Panc1 (cell line): ENCODE data around the gene MEGF11. TPM values are rescaled to one million over a fixed set of nuclear protein-coding genes. Genes with fewer than 3 reads are reported as not detected.

Experiments used
- ATAC-seq: fragments of 200-7000 bp; cut with Tn5 transposase; 2 replicates; pipeline ENCODE4 v1.9.1; 2020; ENCODE audit warnings: mild to moderate bottlenecking, moderate library complexity
- BruUV-seq: library from RNA; stranded (reverse); fragments of 400-500 nt; replicated peaks from 2 replicates; lab custom pipeline; 2021; lab: Mats Ljungman, UMichigan
- CTCF ChIA-PET: fragments of 300-600 bp; sonication (Branson Sonifier 250); formaldehyde crosslinking; loops from one replicate; lab custom pipeline; 2022; ENCODE audit warnings: antibody characterized with exemption; lab: Charles Lee
- POLR2A ChIA-PET: fragments of 300-600 bp; sonication (Branson Sonifier 250); formaldehyde crosslinking; loops from one replicate; lab custom pipeline; 2022; ENCODE audit warnings: antibody characterized with exemption; lab: Charles Lee
- DNase-seq: peaks from one replicate; pipeline ENCODE4 v3.0.0-alpha.2; 2010; ENCODE audit warnings: low read depth, low spot score
- H3K27ac ChIP-seq: 2 replicates; pipeline ENCODE4 v1.5.1; 2011; ENCODE audit warnings: mild to moderate bottlenecking, low read length, inconsistent platforms
- H3K27me3 ChIP-seq: fragments of 200-500 bp; sonication (Bioruptor generic); 2 replicates; pipeline ENCODE4 v1.6.0; 2014; ENCODE audit warnings: low read length, inconsistent platforms; ENCODE audit not compliant: control insufficient read depth, insufficient read depth
- H3K36me3 ChIP-seq: fragments of 200-500 bp; sonication (Bioruptor generic); 2 replicates; pipeline ENCODE4 v1.5.1; 2014; ENCODE audit warnings: inconsistent platforms, mild to moderate bottlenecking, low read length, moderate library complexity; ENCODE audit not compliant: control insufficient read depth, insufficient read depth
- H3K4me1 ChIP-seq: 2 replicates; pipeline ENCODE4 v1.5.1; 2011; ENCODE audit warnings: inconsistent platforms, mild to moderate bottlenecking, low read length, moderate library complexity; ENCODE audit not compliant: control insufficient read depth, insufficient read depth
- H3K4me3 ChIP-seq, 2 experiments: 2 replicates each; pipeline ENCODE4 v1.5.1; 2011 to 2012; ENCODE audit warnings: low read depth in 2 of 2, low read length in 2 of 2, mild to moderate bottlenecking in 2 of 2, inconsistent platforms in 1 of 2, moderate library complexity in 1 of 2
- H3K9me3 ChIP-seq: fragments of 200-500 bp; sonication (Bioruptor generic); 2 replicates; pipeline ENCODE4 v1.5.1; 2014; ENCODE audit warnings: low read depth, mild to moderate bottlenecking, inconsistent platforms, low read length, moderate library complexity; ENCODE audit not compliant: control insufficient read depth, insufficient read depth
- POLR2AphosphoS5 ChIP-seq: IDR thresholded peaks from 2 replicates; pipeline ENCODE4 v1.6.1; 2012; ENCODE audit warnings: mild to moderate bottlenecking, low read depth, low read length, moderate library complexity
- SIN3A ChIP-seq: IDR thresholded peaks from 2 replicates; pipeline ENCODE4 v1.6.1; 2012; ENCODE audit warnings: low read depth, mild to moderate bottlenecking, low read length, moderate library complexity, borderline replicate concordance; ENCODE audit not compliant: insufficient read depth
- TCF7L2 ChIP-seq: IDR thresholded peaks from 2 replicates; pipeline ENCODE4 v1.6.1; 2011; ENCODE audit warnings: mild to moderate bottlenecking, low read depth, low read length, inconsistent platforms
- in situ Hi-C: cut with HindIII; loops from 2 replicates; pipeline ENCODE4 v1.10.0; 2016; ENCODE audit warnings: low sequenced_read_pairs, low pct_unique_long_range_greater_than_20kb
- intact Hi-C: fragments of 100-400 bp; cut with micrococcal nuclease; formaldehyde crosslinking; loops from one replicate; pipeline ENCODE4 v1.10.0; 2022; ENCODE audit not compliant: unreplicated experiment
- total RNA-seq: library from RNA; stranded (reverse); gene quantifications from one replicate; pipeline ENCODE4 v1.2.1, GENCODE V29; 2021; ENCODE audit not compliant: unreplicated experiment
- TF ChIP-seq, protein P1 (sequence below), 2 experiments: IDR thresholded peaks; 2 replicates each; pipeline ENCODE4 v1.6.1; 2011 to 2012; ENCODE audit warnings: low read depth in 2 of 2, control low read depth in 1 of 2, low read length in 1 of 2, mild to moderate bottlenecking in 1 of 2, moderate library complexity in 1 of 2; ENCODE audit not compliant: insufficient read depth in 1 of 2
- TF ChIP-seq, protein P2 (sequence below): fragments of 450-650 bp; IDR thresholded peaks from 2 replicates; pipeline ENCODE4 v1.5.1; 2017; ENCODE audit warnings: mild to moderate bottlenecking

The MEGF11 gene
- total RNA-seq, 1 experiment from 2014 or later: 0.95 TPM

DNA sequence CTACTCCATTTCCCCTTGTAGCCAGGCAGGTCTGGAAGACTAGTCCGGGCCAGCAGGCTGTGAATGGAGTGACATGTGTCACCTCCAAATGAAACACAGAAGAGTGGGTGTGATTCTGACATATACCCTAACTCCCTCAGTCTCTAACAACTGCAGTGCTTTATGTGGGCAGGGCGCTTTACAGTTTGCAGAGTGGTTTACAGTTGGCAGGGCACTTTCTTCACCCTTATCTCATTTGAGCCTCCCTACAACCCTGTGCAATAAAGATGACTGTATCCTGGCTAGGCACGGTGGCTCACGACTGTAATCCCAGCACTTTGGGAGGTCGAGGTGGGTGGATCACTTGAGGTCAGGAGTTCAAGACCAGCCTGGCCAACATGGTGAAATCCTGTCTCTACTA lies 208.0 kb downstream of the MEGF11 start:
- no peaks in the 10 kb centered on the region for H3K36me3 ChIP-seq
- BruUV-seq: no TSS peak
- no peak overlapping the region for H3K4me3 ChIP-seq
- H3K27ac ChIP-seq: no peak overlapping the region
- H3K9me3 ChIP-seq: no peaks in the 10 kb centered on the region
- DNase-seq: no peak
- TF ChIP-seq POLR2AphosphoS5 (no peak), TCF7L2 (no peak), SIN3A (no peak)
- TF ChIP-seq, protein P1, sequence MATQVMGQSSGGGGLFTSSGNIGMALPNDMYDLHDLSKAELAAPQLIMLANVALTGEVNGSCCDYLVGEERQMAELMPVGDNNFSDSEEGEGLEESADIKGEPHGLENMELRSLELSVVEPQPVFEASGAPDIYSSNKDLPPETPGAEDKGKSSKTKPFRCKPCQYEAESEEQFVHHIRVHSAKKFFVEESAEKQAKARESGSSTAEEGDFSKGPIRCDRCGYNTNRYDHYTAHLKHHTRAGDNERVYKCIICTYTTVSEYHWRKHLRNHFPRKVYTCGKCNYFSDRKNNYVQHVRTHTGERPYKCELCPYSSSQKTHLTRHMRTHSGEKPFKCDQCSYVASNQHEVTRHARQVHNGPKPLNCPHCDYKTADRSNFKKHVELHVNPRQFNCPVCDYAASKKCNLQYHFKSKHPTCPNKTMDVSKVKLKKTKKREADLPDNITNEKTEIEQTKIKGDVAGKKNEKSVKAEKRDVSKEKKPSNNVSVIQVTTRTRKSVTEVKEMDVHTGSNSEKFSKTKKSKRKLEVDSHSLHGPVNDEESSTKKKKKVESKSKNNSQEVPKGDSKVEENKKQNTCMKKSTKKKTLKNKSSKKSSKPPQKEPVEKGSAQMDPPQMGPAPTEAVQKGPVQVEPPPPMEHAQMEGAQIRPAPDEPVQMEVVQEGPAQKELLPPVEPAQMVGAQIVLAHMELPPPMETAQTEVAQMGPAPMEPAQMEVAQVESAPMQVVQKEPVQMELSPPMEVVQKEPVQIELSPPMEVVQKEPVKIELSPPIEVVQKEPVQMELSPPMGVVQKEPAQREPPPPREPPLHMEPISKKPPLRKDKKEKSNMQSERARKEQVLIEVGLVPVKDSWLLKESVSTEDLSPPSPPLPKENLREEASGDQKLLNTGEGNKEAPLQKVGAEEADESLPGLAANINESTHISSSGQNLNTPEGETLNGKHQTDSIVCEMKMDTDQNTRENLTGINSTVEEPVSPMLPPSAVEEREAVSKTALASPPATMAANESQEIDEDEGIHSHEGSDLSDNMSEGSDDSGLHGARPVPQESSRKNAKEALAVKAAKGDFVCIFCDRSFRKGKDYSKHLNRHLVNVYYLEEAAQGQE (IDR thresholded peaks at IDR 0.05; ENCODE audit: insufficient read depth in 1 of 2, low read depth in 2 of 2, low read length in 1 of 2): no peak
- TF ChIP-seq, protein P2, sequence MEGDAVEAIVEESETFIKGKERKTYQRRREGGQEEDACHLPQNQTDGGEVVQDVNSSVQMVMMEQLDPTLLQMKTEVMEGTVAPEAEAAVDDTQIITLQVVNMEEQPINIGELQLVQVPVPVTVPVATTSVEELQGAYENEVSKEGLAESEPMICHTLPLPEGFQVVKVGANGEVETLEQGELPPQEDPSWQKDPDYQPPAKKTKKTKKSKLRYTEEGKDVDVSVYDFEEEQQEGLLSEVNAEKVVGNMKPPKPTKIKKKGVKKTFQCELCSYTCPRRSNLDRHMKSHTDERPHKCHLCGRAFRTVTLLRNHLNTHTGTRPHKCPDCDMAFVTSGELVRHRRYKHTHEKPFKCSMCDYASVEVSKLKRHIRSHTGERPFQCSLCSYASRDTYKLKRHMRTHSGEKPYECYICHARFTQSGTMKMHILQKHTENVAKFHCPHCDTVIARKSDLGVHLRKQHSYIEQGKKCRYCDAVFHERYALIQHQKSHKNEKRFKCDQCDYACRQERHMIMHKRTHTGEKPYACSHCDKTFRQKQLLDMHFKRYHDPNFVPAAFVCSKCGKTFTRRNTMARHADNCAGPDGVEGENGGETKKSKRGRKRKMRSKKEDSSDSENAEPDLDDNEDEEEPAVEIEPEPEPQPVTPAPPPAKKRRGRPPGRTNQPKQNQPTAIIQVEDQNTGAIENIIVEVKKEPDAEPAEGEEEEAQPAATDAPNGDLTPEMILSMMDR: no peak
- intact Hi-C loops: no loop called here
- H3K27me3 ChIP-seq: peaks cover 4% of the 10 kb centered on the region
- in situ Hi-C loops: no loop called here
- H3K4me1 ChIP-seq: no peaks in the 10 kb centered on the region
- ATAC-seq: no peak
- CTCF ChIA-PET: no interaction called here
- POLR2A ChIA-PET: no interaction called here

DNA sequence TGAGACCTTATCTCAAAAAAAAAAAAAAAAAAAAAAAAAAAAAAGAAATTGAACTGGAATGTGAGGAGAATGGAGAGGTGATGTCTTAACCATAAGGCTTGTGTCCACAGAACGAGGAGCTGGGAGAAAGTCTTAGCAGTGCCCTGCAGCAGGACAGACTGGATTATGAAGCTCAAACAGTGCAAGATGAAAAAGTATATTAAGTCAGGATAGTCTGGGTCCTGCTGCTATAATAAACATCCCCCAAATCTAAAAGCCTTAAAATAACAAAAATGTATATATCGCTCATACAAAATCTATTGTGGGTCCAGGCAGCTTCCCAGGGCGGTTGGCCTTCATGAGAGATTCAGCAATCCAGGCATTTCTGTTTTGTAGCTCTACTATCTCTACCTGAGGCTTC lies 208.7 kb downstream of the MEGF11 start:
- no peaks in the 10 kb centered on the region for H3K36me3 ChIP-seq
- no peak overlapping the region for H3K4me3 ChIP-seq
- POLR2A ChIA-PET: no interaction called here
- H3K4me1 ChIP-seq: no peaks in the 10 kb centered on the region
- DNase-seq: no peak
- in situ Hi-C loops (no loop called here), intact Hi-C loops (no loop called here)
- peaks cover 4% of the 10 kb centered on the region for H3K27me3 ChIP-seq
- no peak overlapping the region for H3K27ac ChIP-seq
- no peaks in the 10 kb centered on the region for H3K9me3 ChIP-seq
- no TSS peak for BruUV-seq
- ATAC-seq: no peak
- TF ChIP-seq SIN3A: no peak
- no peak for TF ChIP-seq TCF7L2
- TF ChIP-seq POLR2AphosphoS5: no peak
- TF ChIP-seq, protein P1 (IDR thresholded peaks at IDR 0.05; ENCODE audit: insufficient read depth in 1 of 2, low read depth in 2 of 2, low read length in 1 of 2): no peak
- TF ChIP-seq, protein P2: no peak
- CTCF ChIA-PET: interaction anchor here (0.7 kb wide), 1 partner anchor 564 kb away, joined by 6 read pairs; no protein-coding TSS in a partner anchor
